Activated T-helper 9 cell treated with anti-CD3 and anti-CD28 coated beads, Interleukin-2, amount 50 U/mL, for 16 hours (primary cell): ENCODE data around the gene ANO7.

Source experiments
- DNase-seq: peaks from one replicate; pipeline ENCODE4 v3.0.0-alpha.2; 2020; ENCODE audit warnings: low read depth

The ANO7 gene

GRCh38 chr2:241188361-241189092, at the start of gene ANO7:
Gene ANO7, plus strand, starts transcription at chr2:241188677. Its CDS starts 1,387 bp downstream, at chr2:241190064.
- no peak for DNase-seq

DNA sequence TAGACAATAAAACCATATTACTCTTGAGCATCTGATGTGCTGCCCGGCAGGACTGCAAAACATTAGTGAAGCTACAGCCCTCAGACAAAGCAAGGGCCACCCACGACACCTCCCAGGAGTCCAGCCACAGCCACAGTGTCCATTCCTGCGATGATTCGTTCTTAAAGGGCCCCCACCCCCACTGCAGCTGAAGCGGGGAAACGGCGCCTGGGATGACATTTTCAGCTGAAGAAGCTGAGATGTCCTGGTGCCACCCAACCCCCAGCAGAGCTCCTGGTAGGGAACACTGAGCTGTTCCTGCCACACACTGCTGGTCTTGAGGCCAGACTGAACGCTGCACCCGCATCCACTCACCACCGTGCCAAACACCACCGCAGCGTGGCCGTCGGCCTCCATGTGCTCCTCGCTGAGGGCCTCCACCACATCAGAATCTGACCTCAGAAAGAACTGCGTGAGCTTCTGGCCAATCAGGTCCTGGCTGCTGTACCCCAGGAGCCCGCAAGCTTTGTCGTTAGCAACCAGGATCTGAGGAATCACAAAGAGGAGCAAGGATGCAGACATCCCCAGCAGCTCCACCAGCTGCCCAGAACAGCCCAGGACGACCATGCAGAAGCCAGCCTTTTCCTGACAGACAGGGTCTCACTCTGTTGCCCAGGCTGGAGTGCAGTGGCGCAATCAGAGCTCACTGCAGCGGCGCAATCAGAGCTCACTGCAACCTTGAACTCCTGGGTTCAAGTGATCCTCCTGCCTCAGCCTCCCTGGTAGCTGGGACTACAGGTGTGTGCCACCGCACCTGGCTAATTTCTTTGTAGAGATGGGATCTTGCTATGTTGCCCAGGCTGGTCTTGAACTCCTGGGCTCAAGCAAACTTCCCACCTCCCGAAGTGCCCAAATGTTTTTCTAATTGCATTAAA, 48.7 kb upstream of the ANO7 start:
- DNase-seq, result no peak

GRCh38 chr2:241140445-241140840, 48.0 kb upstream of the ANO7 start:
- DNase-seq, result no peak

GRCh38 chr2:241141214-241141770, 47.2 kb upstream of the ANO7 start:
- no peak for DNase-seq

- DNase-seq, result no peak
Observed at GRCh38 chr2:241142063-241142462, 46.4 kb upstream of the ANO7 start.

DNA sequence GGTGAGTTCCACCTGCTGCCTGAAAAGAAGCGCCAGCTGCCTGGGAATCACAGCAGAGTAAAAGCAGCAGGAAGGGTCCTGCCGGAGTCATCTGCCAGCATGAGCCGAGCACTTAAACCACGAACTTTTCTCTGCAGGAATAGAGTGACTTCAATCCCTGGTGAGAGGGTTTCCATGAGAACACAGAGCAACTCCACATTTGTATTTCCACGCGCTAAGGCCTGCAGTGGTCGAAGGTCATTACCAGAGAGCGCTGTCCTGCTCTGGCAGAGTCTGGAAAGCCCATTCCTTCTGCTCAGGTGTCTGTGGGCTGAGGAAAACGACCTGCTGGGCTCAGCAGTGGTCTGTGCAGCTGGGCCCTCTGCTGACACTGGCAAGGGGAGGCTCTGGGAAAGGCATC, 45.9 kb upstream of the ANO7 start:
- no peak for DNase-seq

- DNase-seq, result no peak
Observed at GRCh38 chr2:241146286-241146685, 42.2 kb upstream of the ANO7 start.

- no peak for DNase-seq
Observed at GRCh38 chr2:241147336-241147735, 41.1 kb upstream of the ANO7 start.

- no peak for DNase-seq
Observed at GRCh38 chr2:241148239-241148638, 40.2 kb upstream of the ANO7 start.

DNA sequence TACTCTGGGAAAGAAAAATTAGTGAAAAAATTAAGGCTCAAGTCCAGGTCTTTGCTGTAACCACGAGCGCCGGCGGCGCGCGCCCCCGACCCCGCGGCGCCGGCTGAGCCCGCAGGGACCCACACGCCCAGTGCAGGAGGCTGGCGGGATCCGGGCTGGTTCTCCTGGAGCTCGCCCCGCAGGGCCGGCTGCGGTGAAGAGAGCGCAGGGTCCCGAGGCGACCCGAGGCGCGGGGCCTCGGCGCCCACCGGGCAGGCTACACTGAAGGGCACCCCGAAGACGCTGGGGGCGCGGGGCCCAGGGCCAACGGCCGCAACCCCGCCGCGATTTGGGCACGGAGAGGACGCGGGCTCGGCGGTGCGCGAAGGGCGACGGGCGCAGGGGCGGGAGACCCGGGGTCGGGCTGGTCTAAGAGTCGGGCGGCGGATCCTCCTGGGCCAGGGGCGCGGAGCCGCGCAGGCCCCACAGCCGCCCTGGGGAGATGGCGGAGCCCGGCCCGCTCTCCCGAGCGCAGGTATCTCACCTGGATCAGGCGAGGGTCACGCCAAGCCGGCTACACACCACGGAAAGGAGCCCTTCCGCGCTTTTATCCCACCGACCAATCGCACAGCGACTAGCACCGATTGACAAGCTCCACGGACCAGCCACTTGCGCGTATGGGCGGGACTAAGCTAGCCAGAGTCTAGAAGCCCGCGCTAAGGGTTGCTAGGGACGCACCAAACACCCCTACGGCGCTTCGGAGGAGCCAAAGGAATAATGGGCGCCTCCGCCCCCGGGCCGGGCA, 39.4 kb upstream of the ANO7 start, which contains the start of gene PASK:
Gene PASK (minus strand): TSS at position 582 of the 784 bp plus-strand sequence. CDS start 6,440 bp downstream, outside the sequence.
- peak; percentile 86 for DNase-seq

DNA sequence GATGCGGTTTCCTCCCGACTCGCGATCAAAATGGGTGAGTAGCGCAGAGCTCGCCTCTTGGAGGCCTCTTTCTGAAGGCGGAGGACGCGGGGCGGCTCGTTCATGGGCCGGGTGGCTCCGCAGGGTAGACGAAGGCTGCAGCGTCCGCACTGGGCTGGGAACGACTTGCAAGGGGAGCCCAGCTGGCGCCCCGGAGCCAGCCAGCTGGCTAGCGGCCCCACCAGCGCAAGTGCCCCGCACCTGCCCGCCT, 38.9 kb upstream of the ANO7 start:
- DNase-seq, result no peak

- peak; percentile 92 for DNase-seq
Observed at GRCh38 chr2:241149925-241150659, 38.4 kb upstream of the ANO7 start, which contains the start of gene PPP1R7. Gene PPP1R7, plus strand, starts transcription at chr2:241150467. Its CDS starts 29 bp downstream, at chr2:241150496.

DNA sequence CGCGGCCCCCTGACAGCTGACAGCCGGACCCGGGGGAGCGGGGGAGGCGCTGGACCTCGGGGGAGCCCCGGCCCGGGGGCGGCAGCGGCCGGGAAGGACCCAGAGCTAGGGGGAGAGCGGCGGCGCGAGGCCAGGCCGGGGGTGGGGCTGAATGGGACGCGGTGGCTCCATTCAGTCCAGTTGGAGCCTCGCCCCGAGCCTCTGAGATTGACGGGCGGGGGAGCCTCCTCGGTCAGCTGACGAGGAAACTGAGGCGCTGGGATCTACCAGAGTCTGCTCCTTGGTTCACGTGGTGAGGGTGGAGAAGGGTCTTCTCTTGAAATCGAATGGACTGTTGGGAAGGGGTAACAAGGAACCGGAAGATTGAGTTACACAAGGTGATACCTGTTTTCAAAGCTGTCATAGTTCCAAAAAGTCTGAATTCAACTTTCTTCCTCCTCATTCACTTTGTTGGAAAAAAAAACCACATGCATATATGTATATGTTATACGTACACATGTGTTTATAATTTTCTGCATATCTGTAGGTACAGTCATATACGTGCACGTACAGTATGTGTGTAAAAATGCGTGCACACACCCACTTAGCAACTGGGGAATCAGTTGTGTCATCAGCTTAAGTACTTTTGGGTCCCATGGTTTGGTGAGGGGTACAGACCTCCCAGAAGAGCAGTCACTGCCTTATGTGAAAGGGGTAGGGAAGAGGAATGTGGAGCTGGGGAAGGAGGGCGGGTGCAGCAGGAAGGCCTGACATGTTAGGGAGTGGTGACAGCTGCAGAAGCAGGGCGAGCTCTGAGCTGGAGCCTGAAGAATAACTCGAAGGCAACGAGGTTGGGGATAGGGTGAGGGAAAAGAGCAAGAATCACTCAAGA, 37.6 kb upstream of the ANO7 start:
- DNase-seq, result no peak

- no peak for DNase-seq
Observed at GRCh38 chr2:241151934-241152660, 36.4 kb upstream of the ANO7 start.

- DNase-seq, result no peak
Observed at GRCh38 chr2:241153616-241154015, 34.9 kb upstream of the ANO7 start.

DNA sequence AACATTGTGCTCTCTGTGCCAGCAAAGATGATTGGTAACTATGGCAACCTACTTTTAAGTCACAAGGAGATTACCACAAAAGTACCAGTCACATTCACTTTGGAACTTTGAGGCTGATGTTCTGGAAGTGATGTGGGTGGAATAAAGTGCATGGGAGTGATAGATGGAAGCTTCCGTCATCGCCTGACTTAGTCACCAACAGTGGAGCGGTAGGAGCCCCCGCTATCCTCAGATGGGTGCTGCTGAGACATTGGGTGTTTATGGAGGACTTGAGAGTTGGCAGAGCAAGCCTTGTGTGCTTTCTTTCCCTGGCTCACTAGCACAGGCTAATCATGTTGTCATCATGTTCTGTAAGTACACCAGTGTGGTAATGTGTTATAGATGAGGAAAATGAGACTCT, 33.6 kb upstream of the ANO7 start:
- no peak for DNase-seq

DNA sequence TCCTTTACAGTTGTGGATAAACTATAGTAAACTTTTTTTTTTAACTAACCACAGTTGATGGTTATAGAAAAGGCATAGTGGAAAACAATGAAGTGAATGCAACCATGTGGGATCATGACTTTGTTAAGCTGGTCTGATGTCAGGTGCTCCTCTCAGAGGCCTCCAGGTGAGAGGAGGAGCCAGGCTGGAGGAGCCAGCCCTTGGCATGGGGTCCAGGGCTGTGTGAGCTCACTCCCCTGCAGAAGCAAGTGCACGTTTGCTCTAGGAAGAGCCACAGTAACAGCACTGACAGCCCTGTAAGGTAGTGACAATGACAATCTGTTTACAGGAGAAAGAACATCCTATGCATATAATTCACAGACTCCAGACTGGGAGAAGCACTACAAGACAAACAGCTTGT, 32.5 kb upstream of the ANO7 start:
- DNase-seq, result no peak

GRCh38 chr2:241156971-241157441, 31.5 kb upstream of the ANO7 start:
- no peak for DNase-seq

DNA sequence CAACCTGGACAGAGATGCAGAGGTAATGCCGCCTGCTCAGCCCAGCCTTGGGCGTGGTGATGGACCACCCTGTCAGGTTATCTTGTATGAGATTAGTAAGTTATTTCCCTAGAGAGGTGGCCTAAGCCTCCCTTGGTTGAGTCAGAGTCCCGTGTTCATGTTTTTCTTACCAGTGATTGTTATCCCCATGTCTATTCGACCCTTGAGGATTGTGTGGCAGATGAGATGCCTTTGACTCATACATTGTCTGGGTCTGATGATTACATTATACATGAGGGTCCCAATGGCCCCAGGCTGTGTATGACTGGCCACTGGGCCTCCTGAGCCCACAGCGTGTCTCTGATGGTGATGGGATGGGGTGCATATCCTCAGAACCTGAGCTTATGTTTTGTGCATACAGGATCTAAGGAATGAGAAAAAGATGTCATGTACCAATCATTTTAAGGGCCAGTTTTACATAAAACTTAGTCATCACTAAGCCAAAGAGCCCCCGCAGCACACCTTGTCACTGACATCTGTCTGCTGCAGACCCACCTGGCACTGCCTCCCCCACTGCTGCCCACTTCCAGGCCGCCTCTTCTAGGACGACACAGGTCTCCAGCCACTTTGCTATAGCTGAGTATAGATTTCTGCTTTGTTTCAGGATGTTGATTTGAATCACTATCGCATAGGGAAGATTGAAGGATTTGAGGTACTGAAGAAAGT, 30.5 kb upstream of the ANO7 start:
- no peak for DNase-seq
